K562 (cell line): ENCODE data around the gene TUBB6. TPM values are rescaled to one million over a fixed set of nuclear protein-coding genes. Genes with fewer than 3 reads are reported as not detected.

Experiments used
- ATAC-seq: fragments of 200-7000 bp; cut with Tn5 transposase; 3 replicates; pipeline ENCODE4 v1.9.1; 2020; ENCODE audit warnings: moderate library complexity
- BruUV-seq: library from RNA; stranded (reverse); fragments of 400-500 nt; replicated peaks from 2 replicates; lab custom pipeline; 2021; lab: Mats Ljungman, UMichigan
- CTCF ChIA-PET: fragments of 300-600 bp; formaldehyde crosslinking; extraction: SDS; loops from one replicate; lab custom pipeline; 2021; ENCODE audit warnings: low intra/inter-chr PET ratio; lab: Yijun Ruan, JAX
- POLR2A ChIA-PET: fragments of 300-600, 350-650 bp; sonication (Branson Sonifier 250); formaldehyde crosslinking; extraction: SDS; loops from one replicate; lab custom pipeline; 2021; ENCODE audit warnings: antibody characterized with exemption, inconsistent platforms; lab: Yijun Ruan, JAX
- DNase-seq, 4 experiments: peaks; one replicate each; pipeline versions ENCODE4 v3.0.0 to v3.0.0-alpha.2; 2011 to 2018; ENCODE audit warnings: low spot score in 3 of 4, mixed read lengths in 3 of 4; ENCODE audit errors: extremely low read depth in 1 of 4
- FAIRE-seq: peaks from 2 replicates; lab custom pipeline; 2011; peaks lifted over from hg19 to GRCh38; lab: Jason Lieb, UNC
- H2AFZ ChIP-seq: 2 replicates; pipeline ENCODE4 v1.6.0; 2011; ENCODE audit warnings: low read depth, low read length, control low read depth, inconsistent platforms
- H3K27ac ChIP-seq: fragments of 200-600 bp; 3 replicates; pipeline ENCODE4 v1.8.0; 2011; ENCODE audit warnings: low read depth, mild to moderate bottlenecking, control low read depth, inconsistent platforms, low read length, moderate library complexity, mixed read lengths; ENCODE audit errors: extremely low read depth
- H3K27me3 ChIP-seq, 2 experiments: fragments of 300-600 bp in 1 of 2; 2 replicates in 1 of 2; 3 replicates in 1 of 2; pipeline versions ENCODE4 v1.6.0 to v1.8.0; 2011; ENCODE audit warnings: inconsistent platforms in 2 of 2, low read length in 2 of 2, mild to moderate bottlenecking in 1 of 2, mixed read lengths in 1 of 2, moderate library complexity in 1 of 2; ENCODE audit not compliant: control insufficient read depth in 2 of 2, insufficient read depth in 2 of 2
- H3K36me3 ChIP-seq: fragments of 300-600 bp; 3 replicates; pipeline ENCODE4 v1.8.0; 2011; ENCODE audit warnings: mild to moderate bottlenecking, low read length, inconsistent platforms; ENCODE audit not compliant: control insufficient read depth, insufficient read depth
- H3K4me1 ChIP-seq, 2 experiments: fragments of 200-600 bp in 1 of 2; replicated peaks in 1 of 2; 2 replicates in 1 of 2; 3 replicates in 1 of 2; pipeline versions ENCODE4 v1.5.1 to v1.8.0; 2011; ENCODE audit warnings: inconsistent platforms in 2 of 2, low read length in 2 of 2, mild to moderate bottlenecking in 1 of 2, mixed read lengths in 1 of 2, moderate library complexity in 1 of 2; ENCODE audit not compliant: control insufficient read depth in 2 of 2, insufficient read depth in 2 of 2
- H3K4me2 ChIP-seq: 2 replicates; pipeline ENCODE4 v1.6.1; 2011; ENCODE audit warnings: low read length, control low read depth, inconsistent platforms, mixed read lengths; ENCODE audit not compliant: insufficient read depth
- H3K4me3 ChIP-seq: fragments of 200-600 bp; sonication (generic), shearing (Covaris generic); 2 replicates; pipeline ENCODE4 v1.5.1; 2016; ENCODE audit warnings: control low read depth, inconsistent platforms
- H3K79me2 ChIP-seq: fragments of 200-600 bp; 3 replicates; pipeline ENCODE4 v1.8.0; 2011; ENCODE audit warnings: low read length, inconsistent platforms; ENCODE audit not compliant: control insufficient read depth, insufficient read depth
- H3K9ac ChIP-seq, 2 experiments: 2 replicates each; pipeline versions ENCODE4 v1.6.0 to v1.6.1; 2011; ENCODE audit warnings: low read depth in 2 of 2, low read length in 2 of 2, control low read depth in 1 of 2, inconsistent platforms in 1 of 2, mild to moderate bottlenecking in 1 of 2, mixed read lengths in 1 of 2; ENCODE audit not compliant: insufficient read depth in 1 of 2
- H3K9me1 ChIP-seq: one replicate; pipeline ENCODE4 v1.6.0; 2011; ENCODE audit warnings: inconsistent platforms, mild to moderate bottlenecking, low read length, moderate library complexity; ENCODE audit not compliant: control insufficient read depth, insufficient read depth
- H3K9me3 ChIP-seq: replicated peaks from 2 replicates; pipeline ENCODE4 v1.5.1; 2011; ENCODE audit warnings: low read depth, low read length, inconsistent platforms; ENCODE audit not compliant: control insufficient read depth, insufficient read depth
- H4K20me1 ChIP-seq: replicated peaks from 2 replicates; pipeline ENCODE4 v1.6.1; 2011; ENCODE audit warnings: low read length, inconsistent platforms, mixed read lengths; ENCODE audit not compliant: control insufficient read depth, insufficient read depth
- PURB ChIP-seq: sonication (generic); formaldehyde crosslinking; IDR thresholded peaks from 2 replicates; pipeline ENCODE4 v1.9.0; 2021; ENCODE audit warnings: low read depth, mild to moderate bottlenecking, missing genetic modification reagents
- SFPQ ChIP-seq: fragments of 200-400 bp; formaldehyde crosslinking; IDR thresholded peaks from 2 replicates; pipeline ENCODE4 v1.6.1; 2017; ENCODE audit warnings: mild to moderate bottlenecking, low read depth, low read length, moderate library complexity
- WGBS: fragments of 100-300 bp; shearing (Covaris generic); methylation state at CpG from one replicate; pipeline ENCODE4 v1.1.6; 2016; ENCODE audit warnings: low coverage, mixed read lengths; ENCODE audit not compliant: insufficient coverage; ENCODE audit errors: missing lambda C conversion rate; 5-methylcytosine and 5-hydroxymethylcytosine counted together
- in situ Hi-C: fragments of 300-500 bp; cut with MboI; formaldehyde crosslinking; loops from 4 replicates; pipeline ENCODE4 v1.15.0; 2018; ENCODE audit warnings: inconsistent platforms, mixed read lengths
- intact Hi-C: fragments of 100-400 bp; cut with micrococcal nuclease; formaldehyde crosslinking; loops from 2 replicates; pipeline ENCODE4 v1.14.2; 2022
- polyA plus RNA-seq, 8 experiments: library from polyadenylated mRNA; depleted of rRNA in 4 of 8; stranded (reverse) in 5 of 8; unstranded in 3 of 8; fragments of >200 nt; fragmentation: Nextera tagmentation in 2 of 8; fragmentation: Illumina TruSeq in 1 of 8; extraction: Ambion mirVana in 2 of 8; extraction: Trizol in 1 of 8; gene quantifications; 2 replicates each; pipeline versions ENCODE4 v1.2.1 to v1.2.3, GENCODE V29; 2011 to 2014; ENCODE audit warnings: inconsistent platforms in 1 of 8, missing spikeins in 1 of 8
- total RNA-seq, 7 experiments: library from RNA; depleted of rRNA in 6 of 7; stranded (reverse); fragments of >200 nt in 6 of 7; fragmentation: Illumina TruSeq in 2 of 7; extraction: Trizol in 2 of 7; gene quantifications; 2 replicates each; pipeline versions ENCODE4 v1.2.1 to v1.2.3, GENCODE V29; 2011 to 2021; ENCODE audit warnings: low replicate concordance in 1 of 7
- TF ChIP-seq, protein P1 (sequence below): fragments of 450-650 bp; IDR thresholded peaks from 2 replicates; pipeline ENCODE4 v1.6.1; 2016; ENCODE audit warnings: antibody characterized with exemption

The TUBB6 gene
- total and polyA plus RNA-seq, 9 of the 15 experiments (the other 6 are each of a cell fraction or from before 2014, with no cell fraction given) = 43.9 to 404 (median 81.1) TPM

GRCh38 chr18:12342661-12343060 lies 34.6 kb downstream of the TUBB6 start:
- in situ Hi-C loops = no loop called here
- POLR2A ChIA-PET = no interaction called here
- Histone ChIP-seq H2AFZ (no peak overlapping the region), H3K4me3 (no peak overlapping the region), H4K20me1 (no peaks in the 10 kb centered on the region), H3K27me3 (no peaks in the 10 kb centered on the region), H3K4me2 (no peak overlapping the region), H3K4me1 (no peaks in the 10 kb centered on the region), H3K9me1 (no peaks in the 10 kb centered on the region), H3K36me3 (peaks cover 82% of the 10 kb centered on the region), H3K27ac (no peak overlapping the region), H3K9ac (no peak overlapping the region), H3K9me3 (no peaks in the 10 kb centered on the region), H3K79me2 (no peaks in the 10 kb centered on the region)
- DNase-seq (no peak), ATAC-seq (no peak), FAIRE-seq (no peak)
- TF ChIP-seq, protein P1, sequence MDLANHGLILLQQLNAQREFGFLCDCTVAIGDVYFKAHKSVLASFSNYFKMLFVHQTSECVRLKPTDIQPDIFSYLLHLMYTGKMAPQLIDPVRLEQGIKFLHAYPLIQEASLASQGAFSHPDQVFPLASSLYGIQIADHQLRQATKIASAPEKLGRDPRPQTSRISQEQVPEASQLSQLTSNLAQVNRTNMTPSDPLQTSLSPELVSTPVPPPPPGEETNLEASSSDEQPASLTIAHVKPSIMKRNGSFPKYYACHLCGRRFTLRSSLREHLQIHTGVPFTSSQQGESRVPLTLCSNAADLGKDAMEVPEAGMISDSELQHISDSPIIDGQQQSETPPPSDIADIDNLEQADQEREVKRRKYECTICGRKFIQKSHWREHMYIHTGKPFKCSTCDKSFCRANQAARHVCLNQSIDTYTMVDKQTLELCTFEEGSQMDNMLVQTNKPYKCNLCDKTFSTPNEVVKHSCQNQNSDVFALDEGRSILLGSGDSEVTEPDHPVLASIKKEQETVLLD = no peak
- no peak for TF ChIP-seq SFPQ
- no peak for TF ChIP-seq PURB (CRISPR knock-in tag)
- intact Hi-C loops = no loop called here
- BruUV-seq = no TSS peak
- CTCF ChIA-PET = no interaction called here
- WGBS = 86% methylated on average over 4 of the region's 4 CpGs
